Left hindlimb (tissue), 1 donor: ENCODE data around the gene MSLN.
A peak's percentile ranks its signal among the peaks of the same experiment; 100 is the strongest.
"Not testable (repeated sequence)": the region's sequence is repeated elsewhere in the genome, so short reads cannot be mapped to it uniquely, and the experiment has no call there.

Experiments used
- DNase-seq: peaks from one replicate; pipeline ENCODE4 v3.0.0-alpha.2; 2018

Gene MSLN

GRCh38 chr16:761625-762513 lies 1.3 kb downstream of the MSLN start:
- DNase-seq: peak; percentile 33

DNA sequence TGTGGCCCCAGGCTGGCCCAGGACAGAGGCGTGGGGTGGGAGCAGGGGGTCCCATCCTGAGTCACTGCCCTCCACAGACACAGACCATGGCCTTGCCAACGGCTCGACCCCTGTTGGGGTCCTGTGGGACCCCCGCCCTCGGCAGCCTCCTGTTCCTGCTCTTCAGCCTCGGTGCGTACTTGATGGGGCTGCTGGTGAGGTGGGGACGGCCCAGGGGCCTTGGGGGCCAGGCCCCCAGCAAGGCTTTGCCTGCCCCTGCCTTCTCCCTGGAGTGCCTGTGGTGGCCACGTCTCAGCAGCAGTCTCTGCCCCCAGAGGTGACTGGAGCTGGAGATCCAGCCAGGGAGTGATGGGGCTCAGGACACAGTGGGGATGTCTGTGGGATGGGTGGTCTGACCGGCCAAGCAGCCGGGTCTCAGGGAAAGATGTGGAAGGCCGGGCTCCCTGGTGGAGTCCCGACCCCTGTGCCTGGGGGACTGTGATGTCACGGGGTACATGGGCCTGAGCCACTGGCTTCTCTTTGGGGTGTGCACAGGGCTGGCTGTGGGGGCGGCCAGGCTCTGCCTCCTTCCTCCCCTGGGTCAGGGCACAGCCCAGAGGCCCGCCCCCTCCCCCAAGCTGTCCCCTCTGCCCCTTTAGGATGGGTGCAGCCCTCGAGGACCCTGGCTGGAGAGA lies 2.2 kb downstream of the MSLN start:
- no peak for DNase-seq

DNA sequence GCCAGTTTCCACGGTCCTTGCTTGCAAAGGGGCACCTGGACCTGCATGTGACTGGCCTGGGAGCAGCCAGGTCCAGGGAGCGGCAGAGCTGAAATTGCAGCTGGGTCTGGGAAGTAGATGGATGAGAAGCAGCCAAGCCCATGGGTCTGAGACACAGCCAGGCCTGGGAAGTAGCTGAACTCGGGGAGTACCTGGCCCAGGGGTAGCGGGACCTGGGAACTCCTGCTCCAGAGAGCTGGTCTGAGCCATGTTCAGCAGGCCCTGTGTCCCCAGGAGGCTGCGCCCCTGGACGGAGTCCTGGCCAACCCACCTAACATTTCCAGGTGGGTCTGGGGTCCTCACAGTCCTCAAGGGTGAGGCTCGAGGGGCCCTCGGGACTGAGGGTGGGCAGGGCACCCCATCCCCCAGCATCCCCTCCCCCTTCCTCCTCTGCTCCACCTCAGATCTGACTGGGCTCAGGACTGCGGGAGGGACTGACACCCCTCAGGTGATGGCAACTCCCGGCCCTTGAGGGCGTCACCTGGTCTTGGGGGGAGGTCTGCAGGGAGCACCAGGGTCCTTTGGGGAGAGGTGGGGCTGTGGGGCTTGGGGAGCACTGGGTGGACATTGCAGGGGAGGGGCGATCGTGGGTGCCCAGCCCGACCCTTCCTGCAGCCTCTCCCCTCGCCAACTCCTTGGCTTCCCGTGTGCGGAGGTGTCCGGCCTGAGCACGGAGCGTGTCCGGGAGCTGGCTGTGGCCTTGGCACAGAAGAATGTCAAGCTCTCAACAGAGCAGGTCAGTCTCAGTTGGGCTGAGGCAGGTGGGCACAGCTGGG lies 3.0 kb downstream of the MSLN start:
- DNase-seq: peak; percentile 30

- no peak for DNase-seq
Observed at GRCh38 chr16:764184-764750, 3.7 kb downstream of the MSLN start.

GRCh38 chr16:764848-765487 lies 4.4 kb downstream of the MSLN start:
- peak; percentile 25 for DNase-seq

DNA sequence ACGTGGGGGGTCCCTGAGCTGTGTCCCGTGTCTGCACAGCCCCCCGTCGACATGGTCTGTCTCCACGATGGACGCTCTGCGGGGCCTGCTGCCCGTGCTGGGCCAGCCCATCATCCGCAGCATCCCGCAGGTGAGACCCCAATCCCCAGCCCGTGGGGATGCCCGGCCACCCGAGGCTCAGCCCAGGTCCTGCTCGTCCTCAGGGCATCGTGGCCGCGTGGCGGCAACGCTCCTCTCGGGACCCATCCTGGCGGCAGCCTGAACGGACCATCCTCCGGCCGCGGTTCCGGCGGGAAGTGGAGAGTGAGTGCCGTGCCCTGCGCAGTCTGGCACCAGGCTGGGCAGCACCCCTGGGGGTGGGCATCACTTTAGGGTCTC lies 4.9 kb downstream of the MSLN start:
- DNase-seq: peak; percentile 28

DNA sequence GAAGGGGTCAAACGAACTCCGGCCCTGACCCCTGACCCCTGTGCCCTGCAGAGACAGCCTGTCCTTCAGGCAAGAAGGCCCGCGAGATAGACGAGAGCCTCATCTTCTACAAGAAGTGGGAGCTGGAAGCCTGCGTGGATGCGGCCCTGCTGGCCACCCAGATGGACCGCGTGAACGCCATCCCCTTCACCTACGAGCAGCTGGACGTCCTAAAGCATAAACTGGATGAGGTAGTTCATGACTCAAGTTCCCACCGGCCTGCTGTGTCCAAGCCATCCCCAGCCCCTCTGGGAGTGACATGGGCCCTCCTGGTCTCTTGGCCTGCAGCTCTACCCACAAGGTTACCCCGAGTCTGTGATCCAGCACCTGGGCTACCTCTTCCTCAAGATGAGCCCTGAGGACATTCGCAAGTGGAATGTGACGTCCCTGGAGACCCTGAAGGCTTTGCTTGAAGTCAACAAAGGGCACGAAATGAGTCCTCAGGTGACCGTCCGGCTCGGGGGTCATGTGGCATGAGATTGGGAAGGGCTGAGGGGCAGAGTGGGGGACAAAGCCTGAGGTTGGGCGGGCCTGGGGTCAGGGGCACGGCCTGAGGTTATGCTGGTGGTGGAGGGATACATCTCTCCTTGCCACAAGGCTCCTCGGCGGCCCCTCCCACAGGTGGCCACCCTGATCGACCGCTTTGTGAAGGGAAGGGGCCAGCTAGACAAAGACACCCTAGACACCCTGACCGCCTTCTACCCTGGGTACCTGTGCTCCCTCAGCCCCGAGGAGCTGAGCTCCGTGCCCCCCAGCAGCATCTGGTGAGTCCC lies 5.7 kb downstream of the MSLN start:
- peak; percentile 17 for DNase-seq

GRCh38 chr16:766820-767640 lies 6.5 kb downstream of the MSLN start:
- DNase-seq: peak; percentile 29

- DNase-seq: peak; percentile 27
Observed at GRCh38 chr16:767743-768235, 7.3 kb downstream of the MSLN start.

GRCh38 chr16:768428-768827 lies 7.9 kb downstream of the MSLN start:
- peak; percentile 27 for DNase-seq

DNA sequence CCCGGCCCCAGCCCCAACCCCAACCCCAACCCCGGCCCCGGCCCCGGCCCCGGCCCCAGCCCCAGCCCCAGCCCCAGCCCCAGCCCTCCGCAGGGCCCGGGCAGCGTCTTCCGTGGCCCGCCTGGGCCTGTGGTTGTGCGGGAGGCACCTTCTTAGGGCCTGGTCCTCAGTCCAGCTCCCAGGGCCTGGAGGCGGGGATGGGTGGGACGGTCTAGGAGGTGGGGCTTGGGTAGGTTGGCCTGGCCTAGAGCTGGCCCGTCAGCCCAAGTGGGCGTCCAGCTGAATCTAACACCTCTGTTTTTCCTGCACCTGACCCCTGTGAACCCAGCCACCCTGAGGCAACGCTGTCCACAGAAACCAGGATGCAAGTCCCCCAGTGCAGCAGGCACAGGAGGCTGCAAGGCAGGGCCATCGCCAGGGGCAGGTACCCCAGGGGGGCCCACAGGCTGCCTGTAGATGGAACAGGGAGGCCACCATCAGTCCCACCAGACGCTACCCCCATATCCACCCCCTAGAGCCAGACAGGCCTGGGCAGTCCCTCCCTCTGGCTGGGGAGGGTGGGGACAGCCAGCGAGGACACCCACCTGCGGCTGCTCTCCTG lies 8.8 kb downstream of the MSLN start:
- DNase-seq: peak; percentile 30

- DNase-seq: peak; percentile 9
Observed at GRCh38 chr16:769934-770333, 9.4 kb downstream of the MSLN start.

DNA sequence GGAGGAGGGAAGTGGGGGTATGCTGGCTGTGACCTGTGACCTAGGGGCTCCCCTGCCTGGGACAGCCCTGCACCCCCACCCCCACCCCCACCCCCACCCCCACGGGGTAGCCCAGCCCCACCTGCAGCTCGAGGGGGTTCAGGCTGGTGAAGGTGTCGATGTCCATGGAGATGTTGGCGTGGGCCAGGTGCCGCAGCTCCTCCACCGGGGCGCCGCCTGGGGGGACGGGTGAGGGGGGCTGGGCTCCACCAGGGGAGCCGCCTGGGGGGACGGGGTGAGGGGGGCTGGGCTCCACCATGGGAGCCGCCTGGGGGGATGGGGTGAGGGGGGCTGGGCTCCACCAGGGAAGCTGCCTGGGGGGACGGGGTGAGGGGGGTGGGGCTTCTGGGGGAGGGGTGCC lies 9.9 kb downstream of the MSLN start:
- peak; percentile 19 for DNase-seq

- DNase-seq: peak; percentile 24
Observed at GRCh38 chr16:772959-773358, 12.4 kb downstream of the MSLN start.

DNA sequence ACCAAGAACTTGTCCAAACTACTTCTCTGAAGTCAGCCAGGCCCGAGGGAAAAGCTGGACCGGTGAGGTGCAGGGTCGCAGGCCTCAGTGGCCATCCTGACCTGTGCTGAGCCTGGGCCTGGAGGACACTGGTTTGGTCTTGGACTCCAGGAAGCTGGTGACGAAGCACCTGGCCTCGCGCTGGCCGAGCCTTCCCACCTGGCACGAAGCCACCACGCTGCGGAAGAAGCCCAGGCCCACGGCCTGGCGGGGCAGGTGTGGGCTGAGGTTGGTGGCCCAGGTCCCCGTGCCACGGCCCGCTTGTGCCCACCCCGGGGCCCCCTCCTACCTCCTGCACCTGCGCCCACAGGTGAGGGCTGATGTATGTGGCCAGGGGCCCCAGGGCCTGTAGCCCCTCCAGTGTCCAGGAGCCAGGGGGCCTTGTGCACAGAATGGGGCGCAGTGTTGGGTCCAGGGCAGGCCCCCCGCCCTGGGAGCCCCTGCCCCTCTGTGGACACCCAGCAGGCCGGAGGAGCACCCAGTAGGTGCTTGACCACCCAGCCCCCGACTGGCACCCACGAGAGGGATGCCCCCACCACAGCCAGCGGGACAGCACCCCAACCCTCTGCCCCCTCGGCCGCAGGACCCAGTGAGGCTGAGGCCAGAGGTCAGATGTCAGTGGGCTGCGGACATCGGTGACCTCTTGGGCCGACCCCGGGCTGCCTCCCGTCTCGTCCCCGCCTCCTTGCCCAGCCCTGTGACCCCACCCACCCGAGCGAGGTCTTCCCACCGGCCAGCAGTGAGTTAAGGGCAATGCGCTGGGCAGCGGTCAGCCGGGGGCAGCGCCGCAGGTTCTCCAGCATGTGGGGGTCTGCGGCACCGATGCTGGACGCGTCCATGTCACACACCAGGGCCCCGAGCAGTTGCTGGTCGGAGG lies 13.8 kb downstream of the MSLN start:
- no peak for DNase-seq

DNA sequence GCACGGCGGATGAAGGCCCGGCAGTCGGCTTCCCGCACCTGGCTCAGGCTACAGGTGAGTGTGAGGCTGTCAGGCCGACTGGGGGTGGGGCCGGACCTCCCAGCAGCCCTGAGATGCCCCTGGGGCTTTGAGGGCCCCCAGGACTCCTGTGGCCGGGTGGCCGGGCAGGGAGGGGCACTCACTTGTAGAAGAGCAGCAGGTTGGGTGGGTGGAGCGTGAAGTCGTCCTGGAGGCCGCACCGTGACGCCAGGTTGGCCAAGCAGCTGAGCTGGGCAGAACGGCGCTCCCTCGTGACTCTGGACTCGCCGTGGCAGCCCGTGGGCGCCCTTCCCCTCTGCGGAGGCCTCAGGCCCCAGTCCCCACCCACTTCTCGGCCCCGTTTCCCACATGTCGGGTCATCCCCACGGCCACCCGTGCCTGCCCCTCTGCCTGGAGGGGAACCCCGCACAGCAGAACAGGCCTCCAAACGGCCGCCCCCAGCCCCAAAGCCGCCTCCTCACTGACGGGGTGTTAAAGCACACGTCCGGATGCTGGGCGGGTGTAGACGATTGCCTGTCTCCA lies 14.8 kb downstream of the MSLN start:
- no peak for DNase-seq

- DNase-seq: not testable (repeated sequence)
Observed at GRCh38 chr16:776298-776697, 15.8 kb downstream of the MSLN start.

GRCh38 chr16:776824-777223 lies 16.3 kb downstream of the MSLN start:
- DNase-seq: no peak

DNA sequence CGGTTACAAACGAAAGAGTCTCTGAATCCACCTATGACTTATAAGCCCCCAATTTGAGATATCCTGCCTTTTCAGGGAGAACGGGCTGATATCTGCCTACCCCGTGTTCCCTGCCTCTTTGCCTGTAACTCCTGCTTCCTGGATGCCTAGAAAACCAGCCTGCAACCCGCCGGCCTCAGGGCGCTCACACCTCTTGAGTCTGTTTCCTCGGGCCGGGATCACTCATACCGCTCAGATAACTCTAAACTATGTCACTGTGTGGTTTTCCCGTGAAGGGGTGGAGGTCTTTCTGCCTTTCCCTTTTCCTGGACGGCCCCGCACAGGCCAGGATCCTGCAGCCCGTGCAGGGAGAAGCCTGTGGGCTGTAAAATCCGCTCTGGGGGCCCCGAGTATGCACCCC lies 17.3 kb downstream of the MSLN start:
- no peak for DNase-seq
